ENCODE data around the gene DOCK4.

Gene DOCK4

GRCh38 chr7:111872450-111873325 lies 333.5 kb downstream of the DOCK4 start:
- DNase-seq, result no peak

GRCh38 chr7:111871283-111871682 lies 334.9 kb downstream of the DOCK4 start:
- DNase-seq, result no peak

GRCh38 chr7:111869280-111869679 lies 336.9 kb downstream of the DOCK4 start:
- no peak for DNase-seq

- DNase-seq, result no peak
Measured at GRCh38 chr7:111867348-111867931, 338.8 kb downstream of the DOCK4 start.

GRCh38 chr7:111866787-111867186 lies 339.4 kb downstream of the DOCK4 start:
- DNase-seq, result no peak

- DNase-seq, result no peak
Measured at GRCh38 chr7:111865430-111865829, 340.8 kb downstream of the DOCK4 start.

- DNase-seq, result no peak
Measured at GRCh38 chr7:111864291-111864976, 341.8 kb downstream of the DOCK4 start.

GRCh38 chr7:111863269-111863668 lies 342.9 kb downstream of the DOCK4 start:
- DNase-seq, result no peak

- DNase-seq, result no peak
Measured at GRCh38 chr7:111860248-111860647, 346.0 kb downstream of the DOCK4 start.

GRCh38 chr7:111858331-111858730 lies 347.9 kb downstream of the DOCK4 start:
- DNase-seq, result no peak

- no peak for DNase-seq
Measured at GRCh38 chr7:111855842-111856227, 350.4 kb downstream of the DOCK4 start.

GRCh38 chr7:111855161-111855841 lies 350.9 kb downstream of the DOCK4 start:
- DNase-seq, result no peak

GRCh38 chr7:111853201-111853990 lies 352.8 kb downstream of the DOCK4 start:
- no peak for DNase-seq

GRCh38 chr7:111852081-111852480 lies 354.1 kb downstream of the DOCK4 start:
- no peak for DNase-seq

GRCh38 chr7:111846898-111847297 lies 359.3 kb downstream of the DOCK4 start:
- DNase-seq, result no peak

GRCh38 chr7:111845853-111846252 lies 360.3 kb downstream of the DOCK4 start:
- no peak for DNase-seq

GRCh38 chr7:111844904-111845671 lies 361.1 kb downstream of the DOCK4 start:
- no peak for DNase-seq

GRCh38 chr7:111842491-111842890 lies 363.7 kb downstream of the DOCK4 start:
- no peak for DNase-seq

- DNase-seq, result no peak
Measured at GRCh38 chr7:111841596-111842205, 364.5 kb downstream of the DOCK4 start.

- DNase-seq, result no peak
Measured at GRCh38 chr7:111840528-111840927, 365.7 kb downstream of the DOCK4 start.

- no peak for DNase-seq
Measured at GRCh38 chr7:111839261-111839660, 366.9 kb downstream of the DOCK4 start.
